Body of pancreas (tissue), 4 donors: Measurements from ENCODE around the gene POFUT1.
"Not testable (repeated sequence)": the region's sequence is repeated elsewhere in the genome, so short reads cannot be mapped to it uniquely, and the experiment has no call there.

ENCODE experiments used
- CTCF ChIP-seq, 7 experiments: fragments of 450-650 bp in 4 of 7; fragments of 200-600 bp in 3 of 7; sonication (generic) in 3 of 7; IDR thresholded peaks; one replicate each; pipeline ENCODE4 v1.5.1; 2016 to 2019; ENCODE audit warnings: antibody characterized with exemption in 7 of 7
- POLR2A ChIP-seq, 3 donors: fragments of 450-650 bp; IDR thresholded peaks; one replicate each; pipeline ENCODE4 v1.6.1; 2016; ENCODE audit warnings: antibody characterized with exemption in 3 of 3, mild to moderate bottlenecking in 2 of 3

GRCh38 chr20:32196613-32197012, 11.1 kb upstream of the POFUT1 start:
- not testable (repeated sequence) for TF ChIP-seq CTCF, POLR2A (IDR thresholded peaks at IDR 0.05)
